Ramos (cell line): ENCODE data around the gene RCAN2.

Source experiments
- in situ Hi-C: fragments of 300-500 bp; cut with MboI; formaldehyde crosslinking; loops from one replicate; pipeline ENCODE4 v1.14.3; 2022; ENCODE audit warnings: low sequenced_read_pairs; ENCODE audit not compliant: unreplicated experiment

RCAN2 gene

DNA sequence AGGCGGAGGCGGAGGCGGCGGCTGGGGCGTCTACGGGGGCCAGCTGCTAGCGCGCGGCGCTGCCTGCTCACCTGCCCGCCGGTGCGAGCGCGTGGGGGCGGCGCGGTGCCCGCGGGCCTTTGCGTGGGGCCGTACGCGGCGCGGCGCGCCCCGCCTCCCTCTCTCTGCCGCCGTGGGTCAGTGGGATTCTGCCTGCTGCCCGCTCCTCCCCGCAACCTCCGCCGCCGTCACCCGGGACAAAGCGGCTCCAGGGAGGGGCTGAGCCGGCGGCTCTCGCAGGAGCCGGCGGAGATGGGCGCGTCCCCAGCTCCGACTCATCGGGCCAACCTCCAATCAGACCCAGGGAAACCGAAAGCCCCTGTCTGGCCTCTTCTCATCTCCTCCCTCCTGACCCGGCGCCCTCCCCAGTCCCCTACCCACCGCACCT is at the start of gene RCAN2:
RCAN2 (minus strand) TSS at position 249 of the 427 bp plus-strand sequence.
- in situ Hi-C loops, result no loop called here

DNA sequence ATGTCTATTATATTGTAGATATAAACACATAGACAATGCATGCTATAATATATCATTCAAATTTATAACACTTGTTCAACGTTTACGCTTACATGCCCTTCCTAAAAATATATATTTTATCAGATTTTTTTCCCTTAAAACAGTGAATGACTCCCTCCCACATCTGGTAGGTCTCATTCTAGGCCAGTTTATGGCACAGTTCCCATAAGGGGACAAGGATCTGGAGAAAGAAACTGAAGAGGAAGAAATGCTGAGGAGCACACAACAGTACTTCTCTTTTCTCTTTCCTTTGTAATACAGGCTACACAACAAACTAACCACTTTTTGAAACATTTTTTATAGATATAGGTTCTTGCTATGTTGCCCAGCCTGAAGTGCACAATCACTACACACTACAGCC is 48.6 kb upstream of the RCAN2 start:
- in situ Hi-C loops, result no loop called here

DNA sequence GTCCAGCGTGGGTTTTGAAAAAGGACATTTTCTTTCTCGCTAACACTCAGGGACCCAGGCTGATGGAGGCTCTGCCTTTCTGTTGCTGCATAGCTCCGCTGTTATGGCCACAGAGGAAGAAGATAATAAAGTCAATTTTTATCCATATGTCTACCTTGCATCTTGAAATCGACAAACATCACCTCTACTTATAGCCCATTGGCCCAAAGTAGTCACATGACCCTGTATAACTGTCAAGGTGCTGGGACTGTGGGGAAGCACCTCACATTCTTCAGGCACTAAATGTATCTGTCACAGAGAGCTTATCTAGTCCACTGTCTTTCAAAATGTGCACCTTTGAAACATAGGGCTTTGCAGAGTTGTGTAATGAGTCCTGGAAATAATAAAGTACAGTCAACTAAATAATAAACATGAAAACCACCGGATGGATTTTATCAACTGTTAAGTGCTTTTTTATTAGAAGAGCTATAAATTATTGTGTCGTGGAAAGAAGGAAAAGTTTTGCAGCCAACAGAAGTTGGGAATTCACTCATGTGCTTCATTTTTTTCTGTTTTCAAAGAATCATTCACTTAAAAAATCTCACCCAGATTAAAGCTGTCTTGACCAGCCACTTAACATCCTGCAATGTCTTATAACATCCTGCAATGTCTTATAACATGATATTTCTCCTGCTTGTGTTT is 47.7 kb upstream of the RCAN2 start:
- in situ Hi-C loops, result no loop called here

DNA sequence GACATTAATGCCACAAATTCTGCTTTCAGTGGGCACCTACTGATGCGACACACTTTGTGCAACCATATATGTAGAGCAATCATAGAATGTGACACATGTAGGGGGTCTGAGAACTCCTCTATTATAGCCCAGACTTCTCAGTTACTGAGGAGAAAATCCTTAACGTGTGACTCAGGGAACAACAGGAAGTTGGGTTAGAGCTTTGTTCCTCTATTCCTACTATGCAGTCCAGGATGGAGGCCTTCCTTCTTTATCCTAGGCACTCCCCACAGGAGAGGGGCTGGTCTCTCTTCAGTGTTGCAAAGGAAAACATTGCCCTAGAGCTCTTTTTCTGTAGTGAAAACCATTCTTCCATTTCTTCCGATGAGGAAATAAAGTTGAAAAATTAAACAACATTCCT is 39.6 kb upstream of the RCAN2 start:
- in situ Hi-C loops, result no loop called here

DNA sequence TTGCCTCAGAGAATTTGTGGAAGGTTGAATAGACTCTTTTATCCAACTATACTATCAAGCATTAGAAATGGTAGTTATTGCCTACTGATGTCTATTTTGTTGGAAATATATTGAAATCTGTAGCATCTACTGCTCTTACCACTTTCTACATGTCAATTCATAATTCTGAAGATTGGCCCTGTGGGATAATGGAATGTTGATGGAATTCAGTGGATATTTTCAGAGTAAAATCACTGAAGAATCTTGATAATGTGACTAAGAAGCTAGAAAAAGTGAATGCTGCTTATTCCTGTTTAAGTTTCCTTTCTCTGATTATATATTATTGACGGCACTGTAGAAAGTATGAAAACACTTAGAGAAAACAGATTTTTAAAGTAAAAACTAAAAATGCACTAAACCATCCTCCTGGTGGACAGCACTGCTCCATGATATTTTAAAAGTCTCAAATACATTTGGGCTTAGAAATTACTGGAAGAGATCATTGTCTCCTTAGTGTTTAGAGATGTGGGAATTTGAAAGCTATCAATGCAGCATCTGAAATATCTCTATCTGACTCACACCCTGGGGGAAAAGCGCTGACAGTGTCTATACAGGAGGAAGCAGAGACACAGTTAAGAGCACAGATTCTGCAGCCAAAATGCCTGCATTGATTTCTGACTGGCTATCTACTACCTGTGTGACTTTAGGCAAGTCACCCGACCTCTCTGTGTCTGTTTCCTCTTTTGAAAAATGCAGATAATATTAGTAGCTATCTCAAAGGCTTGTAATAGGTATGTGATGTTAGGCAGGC is 37.9 kb upstream of the RCAN2 start:
- in situ Hi-C loops, result no loop called here

DNA sequence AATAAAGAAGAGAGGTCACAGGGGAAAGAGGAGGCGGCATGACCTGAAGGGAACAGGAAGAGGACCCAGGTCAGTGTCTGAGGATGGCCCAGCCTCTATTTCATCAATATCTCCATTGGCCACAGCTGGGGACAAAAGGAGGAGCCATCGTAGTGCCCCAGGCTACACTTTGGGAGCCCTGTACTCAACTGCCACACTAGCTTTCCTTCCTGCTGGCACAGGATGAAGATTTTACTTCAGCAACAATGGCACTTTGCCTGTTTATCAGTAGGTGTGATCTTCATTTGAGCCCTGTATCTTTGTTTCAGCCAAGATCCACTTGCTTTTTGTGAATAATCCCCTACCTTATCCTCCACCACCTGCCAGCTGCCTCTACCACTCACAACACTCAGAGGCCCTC is 35.4 kb upstream of the RCAN2 start:
- in situ Hi-C loops, result no loop called here

DNA sequence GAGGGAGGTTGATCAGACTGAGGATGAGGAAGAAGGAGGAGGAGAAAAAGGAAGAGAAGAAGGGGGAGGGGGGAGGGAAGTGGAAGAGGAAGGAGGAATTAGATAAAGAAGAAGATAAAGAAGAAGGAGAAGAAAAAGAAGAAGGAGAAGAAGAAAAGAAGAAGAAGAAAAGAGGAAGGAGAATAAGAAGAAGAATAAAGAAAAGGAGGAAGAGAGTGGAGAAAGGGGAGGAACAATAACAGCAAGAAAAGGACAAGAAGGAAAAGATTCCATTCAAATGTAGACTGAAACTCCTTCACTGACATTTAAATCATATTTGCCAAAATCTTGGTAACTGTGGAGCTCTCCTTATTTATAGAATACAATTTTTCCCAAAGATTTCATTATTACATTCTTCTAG is 34.3 kb upstream of the RCAN2 start:
- in situ Hi-C loops, result no loop called here

DNA sequence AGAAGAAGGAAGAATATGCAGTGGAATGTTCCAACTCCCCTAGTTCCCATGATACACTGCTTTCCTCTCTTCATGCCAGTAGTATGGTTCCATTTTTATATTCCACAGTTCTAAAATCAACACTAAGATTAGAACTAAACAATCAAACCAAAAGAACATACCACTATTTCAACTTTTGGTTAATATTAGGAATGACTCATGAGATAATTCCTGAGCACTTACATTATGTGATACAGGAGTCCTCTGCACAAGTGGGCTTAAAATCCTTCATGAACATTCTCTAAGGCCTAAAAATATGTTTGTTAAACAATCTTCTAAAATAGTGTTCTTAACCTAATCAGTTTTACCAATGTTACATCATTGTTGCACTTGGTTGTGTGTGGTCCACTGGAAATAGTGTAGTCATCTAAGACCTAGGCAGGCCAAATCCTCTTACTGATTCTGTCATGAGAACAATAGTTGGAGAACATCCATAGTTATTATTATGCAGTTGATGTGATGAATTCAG is 30.3 kb upstream of the RCAN2 start:
- in situ Hi-C loops, result no loop called here

DNA sequence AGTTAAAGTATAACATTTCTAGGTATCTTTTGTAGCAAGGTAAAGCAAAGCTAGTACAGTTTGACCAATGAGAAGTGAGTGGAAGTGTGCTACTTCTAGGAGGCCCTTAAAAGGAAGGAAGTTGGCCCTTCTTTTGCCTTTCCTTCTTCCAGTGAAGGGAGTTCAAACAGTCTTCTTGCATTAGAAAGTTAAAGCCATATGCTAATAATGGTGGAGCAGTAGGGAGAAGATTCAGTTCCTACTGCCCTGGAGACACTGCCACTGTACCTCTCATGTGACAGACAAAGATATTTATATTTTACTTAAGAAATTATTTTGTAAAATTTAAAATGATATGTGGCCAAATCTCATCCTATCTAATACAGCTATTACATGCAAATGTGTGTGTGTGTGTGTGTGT is 26.0 kb upstream of the RCAN2 start:
- in situ Hi-C loops, result no loop called here

DNA sequence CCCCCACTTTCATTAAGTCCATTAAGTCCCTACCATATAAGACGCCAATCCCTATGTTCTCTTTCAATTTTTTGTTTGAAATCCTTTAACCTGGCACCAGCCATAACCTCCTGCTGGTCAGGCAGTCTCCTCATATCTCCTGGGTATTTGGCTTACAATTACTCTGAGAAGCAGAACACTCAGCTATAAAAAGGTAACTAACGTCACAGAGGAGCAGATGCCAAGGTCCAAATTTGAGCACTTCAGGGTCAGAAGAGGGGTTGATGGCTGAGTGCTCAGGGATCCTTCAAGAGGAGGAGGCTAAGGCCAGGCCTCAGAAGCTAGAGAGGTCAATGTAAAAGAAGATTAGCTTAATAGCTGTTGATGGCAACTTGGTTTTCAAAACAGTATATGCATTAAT is 22.3 kb upstream of the RCAN2 start:
- in situ Hi-C loops, result no loop called here

DNA sequence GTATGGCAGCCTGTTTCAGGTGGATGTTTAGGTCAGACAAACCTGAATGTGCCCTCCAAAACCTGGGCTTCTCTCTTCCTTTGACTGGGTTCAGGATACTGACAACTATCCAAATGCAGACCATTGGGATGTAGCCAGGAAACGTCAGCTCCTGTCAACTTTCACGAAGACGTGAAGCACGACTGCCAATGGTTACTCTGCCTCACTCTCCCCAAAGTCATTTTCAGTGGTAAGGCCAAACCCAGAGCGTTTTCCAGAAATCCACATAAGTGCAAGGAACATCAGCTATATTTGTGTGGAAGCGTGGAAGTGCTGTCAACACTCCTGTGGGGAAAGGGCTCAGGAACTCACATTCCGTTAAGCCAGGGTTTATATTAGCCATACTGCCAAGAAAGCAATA is 20.1 kb upstream of the RCAN2 start:
- in situ Hi-C loops, result no loop called here

DNA sequence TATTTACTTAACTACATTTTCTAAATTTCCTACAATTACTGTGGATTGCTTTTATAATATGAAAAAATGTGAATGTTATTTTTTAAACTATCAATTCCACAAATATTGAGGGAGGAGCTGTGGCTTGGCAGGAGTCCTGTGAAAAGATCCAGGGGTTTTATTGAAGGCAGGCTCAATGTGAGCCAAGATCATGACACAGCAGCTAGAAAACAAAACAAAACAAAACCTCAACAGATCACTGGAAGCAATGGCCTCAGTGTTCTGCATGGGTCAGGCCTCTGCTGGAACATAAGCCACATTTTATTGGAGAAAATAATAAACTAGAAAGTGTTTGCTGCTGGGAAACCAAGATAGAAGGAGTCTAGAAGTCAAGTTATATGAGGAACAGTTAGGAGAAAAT is 19.4 kb upstream of the RCAN2 start:
- in situ Hi-C loops, result no loop called here

DNA sequence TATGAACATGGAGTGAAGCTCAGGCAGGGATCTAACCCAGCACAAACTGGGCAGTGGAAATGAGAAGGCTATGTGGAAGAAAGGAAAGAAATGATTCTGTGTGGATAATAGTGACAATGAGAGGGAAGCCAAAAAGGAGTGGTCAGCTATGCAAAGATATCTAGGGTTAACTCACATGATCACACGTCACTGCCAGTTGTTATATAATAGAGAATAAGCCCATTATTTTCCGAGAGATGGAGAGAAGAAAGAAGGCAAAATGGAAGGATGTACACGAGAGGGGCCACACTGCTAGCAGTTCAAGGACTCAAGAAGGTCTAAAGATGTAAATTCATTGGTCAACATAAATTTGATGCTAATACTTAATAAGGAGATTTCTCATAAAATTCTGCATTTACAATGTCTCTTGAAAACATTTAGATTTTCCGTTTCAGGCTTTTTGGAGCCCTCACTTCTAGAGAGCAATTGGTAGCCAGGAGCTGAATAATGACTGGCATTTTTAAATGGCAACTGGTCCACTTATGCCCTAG is 18.8 kb upstream of the RCAN2 start:
- in situ Hi-C loops, result no loop called here

DNA sequence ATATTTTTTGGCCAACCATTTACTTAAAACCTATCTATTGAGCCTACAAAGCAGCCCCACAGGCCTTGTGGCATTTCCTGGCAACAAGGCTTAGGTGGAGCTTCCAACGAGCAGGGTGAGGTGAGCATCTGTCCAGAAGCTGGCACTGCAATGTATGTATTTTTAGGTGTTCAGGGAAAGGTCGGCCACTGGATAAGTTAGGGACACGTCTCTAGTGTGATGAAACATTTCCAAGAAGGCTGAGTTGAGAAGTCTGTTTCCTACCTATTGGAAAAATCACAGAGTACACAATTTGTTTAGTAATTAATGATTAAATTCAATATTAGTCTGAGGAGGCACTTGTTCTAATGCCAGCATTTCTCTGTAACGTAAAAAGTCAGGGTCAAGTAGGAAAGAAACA is 17.8 kb upstream of the RCAN2 start:
- in situ Hi-C loops, result no loop called here

DNA sequence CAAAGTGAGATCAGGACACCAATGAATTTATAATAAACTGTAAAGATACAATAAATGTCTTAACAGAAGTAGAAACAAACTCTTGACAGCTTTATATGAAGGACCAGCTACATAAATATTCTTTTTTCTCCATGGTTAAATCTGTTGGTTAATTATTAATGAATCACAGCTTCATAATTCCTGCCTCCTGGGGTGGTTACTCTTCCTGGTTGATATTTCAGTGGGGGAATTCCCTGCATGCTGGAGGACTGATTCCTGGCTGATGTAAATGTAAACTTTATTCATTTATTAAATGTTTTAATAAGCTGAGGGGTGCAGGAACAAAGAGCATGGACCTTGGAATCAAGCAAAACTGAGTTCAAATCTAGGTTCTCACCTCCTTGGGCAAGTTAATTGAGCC is 16.2 kb upstream of the RCAN2 start:
- in situ Hi-C loops, result no loop called here

DNA sequence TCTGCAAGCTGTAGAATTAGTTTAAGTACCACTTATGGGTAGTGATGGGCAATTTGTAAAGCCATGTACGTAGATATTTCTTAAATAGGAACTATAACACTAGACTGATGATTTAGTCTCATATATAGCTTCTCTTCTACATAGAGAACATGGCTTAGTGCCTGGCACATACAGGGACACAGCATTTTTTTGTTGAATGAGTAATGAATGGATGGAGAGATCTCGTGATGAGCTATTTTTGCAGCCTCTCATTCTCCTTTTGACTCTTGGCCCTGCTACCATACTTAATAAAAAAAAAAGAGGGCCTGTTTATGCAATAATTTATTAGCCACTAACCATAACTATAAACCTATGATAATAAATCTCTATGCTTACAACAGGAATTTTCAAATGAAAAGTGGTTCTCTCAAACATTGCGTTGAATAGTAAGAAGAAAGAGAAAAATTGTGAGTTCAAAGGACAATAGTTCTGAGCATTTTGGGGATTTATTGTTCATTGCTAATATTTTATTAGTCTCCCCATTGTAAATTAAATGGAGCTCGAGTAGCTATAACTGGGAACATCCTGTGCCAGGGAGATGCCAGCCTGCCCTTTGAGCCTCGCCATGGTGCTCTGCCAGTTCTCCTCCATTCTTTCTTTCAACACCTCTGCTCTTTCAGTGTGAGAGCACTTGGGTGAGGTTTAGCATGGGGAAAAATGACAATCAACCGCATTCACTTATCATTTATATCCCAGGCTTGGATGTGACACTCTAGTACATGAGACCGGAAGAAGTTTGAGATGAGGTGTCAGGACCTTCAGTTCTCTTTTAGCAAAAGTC is 14.7 kb upstream of the RCAN2 start:
- in situ Hi-C loops, result no loop called here

DNA sequence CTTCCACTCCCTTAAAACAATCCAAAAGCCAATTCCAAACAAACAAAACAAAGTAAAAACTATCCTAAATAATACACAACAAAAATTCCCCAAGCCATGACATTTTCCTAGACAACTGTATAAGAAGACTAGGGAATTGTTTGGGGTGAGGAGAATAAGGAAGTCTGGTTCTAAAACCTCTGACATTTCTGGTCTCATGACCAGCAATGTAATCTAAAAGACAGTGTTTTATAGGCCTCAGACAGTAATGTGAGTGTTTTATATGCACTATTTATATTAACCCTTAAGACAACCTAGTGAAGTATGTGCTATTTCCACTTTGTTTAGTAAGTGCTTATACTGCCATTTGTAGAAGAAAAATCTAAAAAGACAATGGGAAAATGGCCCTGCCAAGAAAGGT is 13.0 kb upstream of the RCAN2 start:
- in situ Hi-C loops, result no loop called here

DNA sequence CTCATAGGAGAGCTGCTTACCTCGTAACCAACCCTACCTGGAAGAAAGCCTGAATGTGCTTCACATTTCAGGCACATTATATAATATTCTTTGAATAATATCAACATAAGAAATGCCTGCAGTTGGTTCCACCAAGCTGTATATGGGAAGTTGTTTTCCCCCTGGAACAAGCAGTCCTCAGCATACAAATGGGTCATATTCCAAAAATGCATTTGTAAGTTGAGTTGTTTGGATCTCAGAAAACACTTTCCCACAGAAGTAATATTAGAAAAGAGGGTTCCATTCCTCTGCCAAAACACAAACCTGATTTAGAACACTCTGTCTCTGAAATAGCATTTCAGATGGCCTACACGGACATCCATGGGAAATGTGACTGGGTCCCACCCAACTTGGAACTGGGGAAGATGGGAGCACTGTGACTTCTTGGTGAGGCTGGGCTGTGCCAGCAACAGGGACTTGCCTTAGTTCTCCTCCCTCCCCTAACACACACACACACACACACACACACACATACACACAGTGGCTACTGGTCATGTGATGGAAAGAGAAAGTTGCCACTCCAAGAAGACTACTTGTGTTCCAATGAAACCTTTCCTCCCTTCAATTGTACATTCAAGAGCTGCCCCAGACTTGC is 11.4 kb upstream of the RCAN2 start:
- in situ Hi-C loops, result no loop called here

DNA sequence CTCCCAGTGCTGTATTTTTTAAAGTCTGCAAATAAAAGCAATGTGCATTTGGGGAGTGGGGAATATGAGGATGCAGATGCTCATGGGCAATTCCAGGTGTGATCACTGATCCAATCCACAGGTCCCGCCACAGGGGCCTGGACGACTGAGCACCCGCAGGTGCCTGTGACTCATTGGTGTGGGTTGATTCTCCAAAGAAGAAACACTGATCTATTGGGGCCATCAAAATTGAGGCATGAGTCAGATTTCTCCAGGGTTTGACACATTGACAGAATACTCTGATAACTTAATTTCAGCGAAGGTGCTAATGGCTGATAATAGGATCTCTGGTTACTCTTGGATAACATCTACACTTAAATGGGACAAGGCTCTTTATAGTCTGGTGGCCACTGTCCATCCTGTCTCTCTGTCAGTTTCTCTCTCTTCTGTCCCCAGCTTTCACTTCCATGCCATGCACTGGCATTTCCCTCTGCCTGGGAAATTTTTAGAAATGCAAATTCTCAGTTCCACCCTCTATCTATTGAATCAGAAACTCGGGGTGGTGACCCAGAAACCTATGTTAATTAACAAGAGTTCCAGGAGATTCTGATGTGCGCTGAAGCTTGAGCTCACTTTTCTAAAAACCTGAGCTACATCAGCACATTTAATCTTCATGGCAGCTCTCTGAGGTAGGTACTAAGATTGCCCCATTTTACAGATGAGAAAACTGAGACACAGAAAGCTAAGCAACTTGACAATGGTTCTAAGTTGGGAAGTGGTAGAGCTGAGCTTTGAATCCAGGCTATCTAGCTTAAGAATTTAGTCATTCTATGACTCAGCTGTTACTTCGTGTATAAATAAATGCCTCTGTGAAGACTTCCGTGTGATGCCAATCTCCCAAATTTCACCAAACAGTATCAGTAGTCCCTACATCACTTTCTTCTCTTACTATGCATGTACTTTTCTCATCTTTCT is 10.2 kb upstream of the RCAN2 start:
- in situ Hi-C loops, result no loop called here
